WTC11 (cell line): ENCODE data around the gene F8A1.
"Not testable (repeated sequence)": the region's sequence is repeated elsewhere in the genome, so short reads cannot be mapped to it uniquely, and the experiment has no call there.

Source experiments
- ATF2 ChIP-seq: sonication (generic); formaldehyde crosslinking; IDR thresholded peaks from 2 replicates; pipeline ENCODE4 v1.8.1; 2022; ENCODE audit warnings: low read depth, missing genetic modification reagents, borderline replicate concordance
- ELF4 ChIP-seq: sonication (generic); formaldehyde crosslinking; IDR thresholded peaks from 2 replicates; pipeline ENCODE4 v1.8.1; 2022; ENCODE audit warnings: low read depth, mild to moderate bottlenecking, moderate library complexity, missing genetic modification reagents
- FOXK1 ChIP-seq: sonication (generic); formaldehyde crosslinking; IDR thresholded peaks from 2 replicates; pipeline ENCODE4 v1.8.0; 2022; ENCODE audit warnings: mild to moderate bottlenecking, moderate library complexity, missing genetic modification reagents
- MYBL2 ChIP-seq: sonication (generic); formaldehyde crosslinking; IDR thresholded peaks from 2 replicates; pipeline ENCODE4 v1.8.1; 2023; ENCODE audit warnings: mild to moderate bottlenecking, moderate library complexity, missing genetic modification reagents
- NR2C2 ChIP-seq: sonication (generic); formaldehyde crosslinking; IDR thresholded peaks from 2 replicates; pipeline ENCODE4 v1.8.0; 2022; ENCODE audit warnings: mild to moderate bottlenecking, missing genetic modification reagents
- TCF7 ChIP-seq: sonication (generic); formaldehyde crosslinking; IDR thresholded peaks from 2 replicates; pipeline ENCODE4 v1.8.0; 2022; ENCODE audit warnings: mild to moderate bottlenecking, low read depth, missing genetic modification reagents, moderate library complexity
- ZBTB21 ChIP-seq: sonication (generic); formaldehyde crosslinking; IDR thresholded peaks from 2 replicates; pipeline ENCODE4 v1.8.1; 2023; ENCODE audit warnings: mild to moderate bottlenecking, missing genetic modification reagents, borderline replicate concordance
- ZMAT4 ChIP-seq: fragments of 250-450 bp; sonication (Bioruptor Pico); IDR thresholded peaks from 2 replicates; pipeline ENCODE4 v1.9.0; 2021; ENCODE audit warnings: mild to moderate bottlenecking
- ZNF121 ChIP-seq: sonication (generic); formaldehyde crosslinking; IDR thresholded peaks from 2 replicates; pipeline ENCODE4 v1.8.0; 2023; ENCODE audit warnings: missing genetic modification reagents
- TF ChIP-seq, protein P1 (sequence below): fragments of 200-600 bp; IDR thresholded peaks from 2 replicates; pipeline ENCODE4 v1.8.0; 2022; ENCODE audit warnings: antibody characterized with exemption

DNA sequence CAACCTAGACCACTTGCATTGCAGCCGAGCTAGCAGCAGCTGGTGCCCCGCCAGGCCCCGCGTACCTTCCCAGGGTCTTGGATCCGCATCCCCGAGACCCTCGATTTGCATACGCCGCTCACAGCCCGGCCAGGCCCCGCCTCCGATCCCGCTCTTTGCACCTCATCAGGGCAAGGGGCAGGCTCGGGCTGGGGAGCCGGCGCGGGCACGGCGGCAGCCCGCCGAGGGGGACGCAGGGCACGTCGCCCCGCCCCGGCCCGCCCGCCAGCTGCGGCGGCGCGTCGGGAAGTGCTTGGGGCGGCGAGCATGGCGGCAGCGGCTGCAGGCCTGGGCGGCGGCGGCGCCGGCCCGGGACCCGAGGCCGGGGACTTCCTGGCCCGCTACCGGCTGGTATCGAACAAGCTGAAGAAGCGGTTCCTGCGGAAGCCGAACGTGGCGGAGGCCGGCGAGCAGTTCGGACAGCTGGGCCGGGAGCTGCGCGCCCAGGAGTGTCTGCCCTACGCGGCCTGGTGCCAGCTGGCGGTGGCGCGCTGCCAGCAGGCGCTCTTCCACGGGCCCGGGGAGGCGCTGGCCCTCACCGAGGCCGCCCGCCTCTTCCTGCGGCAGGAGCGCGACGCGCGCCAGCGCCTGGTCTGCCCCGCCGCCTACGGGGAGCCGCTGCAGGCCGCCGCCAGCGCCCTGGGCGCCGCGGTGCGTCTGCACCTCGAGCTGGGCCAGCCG, at the start of gene F8A1:
- not testable (repeated sequence) for TF ChIP-seq FOXK1, ZNF121, ZBTB21, MYBL2, ZMAT4, NR2C2, ELF4, ATF2, TCF7 (CRISPR knock-in tag)
- TF ChIP-seq, protein P1, sequence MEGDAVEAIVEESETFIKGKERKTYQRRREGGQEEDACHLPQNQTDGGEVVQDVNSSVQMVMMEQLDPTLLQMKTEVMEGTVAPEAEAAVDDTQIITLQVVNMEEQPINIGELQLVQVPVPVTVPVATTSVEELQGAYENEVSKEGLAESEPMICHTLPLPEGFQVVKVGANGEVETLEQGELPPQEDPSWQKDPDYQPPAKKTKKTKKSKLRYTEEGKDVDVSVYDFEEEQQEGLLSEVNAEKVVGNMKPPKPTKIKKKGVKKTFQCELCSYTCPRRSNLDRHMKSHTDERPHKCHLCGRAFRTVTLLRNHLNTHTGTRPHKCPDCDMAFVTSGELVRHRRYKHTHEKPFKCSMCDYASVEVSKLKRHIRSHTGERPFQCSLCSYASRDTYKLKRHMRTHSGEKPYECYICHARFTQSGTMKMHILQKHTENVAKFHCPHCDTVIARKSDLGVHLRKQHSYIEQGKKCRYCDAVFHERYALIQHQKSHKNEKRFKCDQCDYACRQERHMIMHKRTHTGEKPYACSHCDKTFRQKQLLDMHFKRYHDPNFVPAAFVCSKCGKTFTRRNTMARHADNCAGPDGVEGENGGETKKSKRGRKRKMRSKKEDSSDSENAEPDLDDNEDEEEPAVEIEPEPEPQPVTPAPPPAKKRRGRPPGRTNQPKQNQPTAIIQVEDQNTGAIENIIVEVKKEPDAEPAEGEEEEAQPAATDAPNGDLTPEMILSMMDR: not testable (repeated sequence)
